Measurements from ENCODE around the gene WNK2.

The WNK2 gene

GRCh38 chr9:93204470-93205043 is 20.6 kb downstream of the WNK2 start:
- TF ChIP-seq PAX5 (IDR thresholded peaks at IDR 0.05; ENCODE audit: insufficient read depth, low read length, severe bottlenecking) (no peak), SPI1 (IDR thresholded peaks at IDR 0.05; ENCODE audit: low read depth, low read length) (no peak), TAF1 (IDR thresholded peaks at IDR 0.05; ENCODE audit: low read depth, low read length) (no peak), POLR2A (IDR thresholded peaks at IDR 0.05; ENCODE audit: low read depth, low read length) (no peak), POLR2AphosphoS5 (IDR thresholded peaks at IDR 0.05; ENCODE audit: low read depth, low read length) (no peak), POU2F2 (IDR thresholded peaks at IDR 0.05; ENCODE audit: low read depth, low read length) (no peak)
- DNase-seq (ENCODE audit: insufficient read length, low spot score) (no peak), FAIRE-seq (no peak)

- FAIRE-seq: no peak
- DNase-seq (ENCODE audit: insufficient read length, low spot score): no peak
- TF ChIP-seq POU2F2 (IDR thresholded peaks at IDR 0.05; ENCODE audit: low read depth, low read length) (no peak), POLR2AphosphoS5 (IDR thresholded peaks at IDR 0.05; ENCODE audit: low read depth, low read length) (no peak), PAX5 (IDR thresholded peaks at IDR 0.05; ENCODE audit: insufficient read depth, low read length, severe bottlenecking) (no peak), SPI1 (IDR thresholded peaks at IDR 0.05; ENCODE audit: low read depth, low read length) (no peak), TAF1 (IDR thresholded peaks at IDR 0.05; ENCODE audit: low read depth, low read length) (no peak)
Measured at GRCh38 chr9:93205045-93205768, 21.3 kb downstream of the WNK2 start.

- TF ChIP-seq PAX5 (IDR thresholded peaks at IDR 0.05; ENCODE audit: insufficient read depth, low read length, severe bottlenecking) (no peak), SPI1 (IDR thresholded peaks at IDR 0.05; ENCODE audit: low read depth, low read length) (no peak), POLR2AphosphoS5 (IDR thresholded peaks at IDR 0.05; ENCODE audit: low read depth, low read length) (no peak), POLR2A (IDR thresholded peaks at IDR 0.05; ENCODE audit: low read depth, low read length) (no peak), POU2F2 (IDR thresholded peaks at IDR 0.05; ENCODE audit: low read depth, low read length) (no peak), TAF1 (IDR thresholded peaks at IDR 0.05; ENCODE audit: low read depth, low read length) (no peak)
- FAIRE-seq: no peak
- DNase-seq (ENCODE audit: insufficient read length, low spot score): no peak
Measured at GRCh38 chr9:93205896-93206575, 22.1 kb downstream of the WNK2 start.

- FAIRE-seq (no peak), DNase-seq (ENCODE audit: insufficient read length, low spot score) (no peak)
Measured at GRCh38 chr9:93206576-93207155, 22.7 kb downstream of the WNK2 start.

GRCh38 chr9:93207326-93207814 is 23.4 kb downstream of the WNK2 start:
- FAIRE-seq: no peak
- DNase-seq (ENCODE audit: insufficient read length, low spot score): no peak
- TF ChIP-seq POLR2A (IDR thresholded peaks at IDR 0.05; ENCODE audit: low read depth, low read length): no peak

More at GRCh38 chr9:93206576-93207155, 22.7 kb downstream of the WNK2 start:
- no peak for TF ChIP-seq POLR2A (IDR thresholded peaks at IDR 0.05; ENCODE audit: low read depth, low read length)
- TF ChIP-seq SPI1 (IDR thresholded peaks at IDR 0.05; ENCODE audit: low read depth, low read length): no peak
- TF ChIP-seq TAF1 (IDR thresholded peaks at IDR 0.05; ENCODE audit: low read depth, low read length): no peak
- no peak for TF ChIP-seq PAX5 (IDR thresholded peaks at IDR 0.05; ENCODE audit: insufficient read depth, low read length, severe bottlenecking)
- no peak for TF ChIP-seq POLR2AphosphoS5 (IDR thresholded peaks at IDR 0.05; ENCODE audit: low read depth, low read length)
- TF ChIP-seq POU2F2 (IDR thresholded peaks at IDR 0.05; ENCODE audit: low read depth, low read length): no peak

- TF ChIP-seq SPI1 (IDR thresholded peaks at IDR 0.05; ENCODE audit: low read depth, low read length): no peak
- TF ChIP-seq POU2F2 (IDR thresholded peaks at IDR 0.05; ENCODE audit: low read depth, low read length): no peak
- no peak for TF ChIP-seq POLR2AphosphoS5 (IDR thresholded peaks at IDR 0.05; ENCODE audit: low read depth, low read length)
- TF ChIP-seq POLR2A (IDR thresholded peaks at IDR 0.05; ENCODE audit: low read depth, low read length): no peak
- TF ChIP-seq PAX5 (IDR thresholded peaks at IDR 0.05; ENCODE audit: insufficient read depth, low read length, severe bottlenecking): no peak
- no peak for TF ChIP-seq TAF1 (IDR thresholded peaks at IDR 0.05; ENCODE audit: low read depth, low read length)
- FAIRE-seq (peak; percentile 81), DNase-seq (ENCODE audit: insufficient read length, low spot score) (no peak)
Measured at GRCh38 chr9:93207860-93208734, 24.2 kb downstream of the WNK2 start.

GRCh38 chr9:93209097-93209496 is 25.2 kb downstream of the WNK2 start:
- FAIRE-seq: no peak
- TF ChIP-seq POLR2A (IDR thresholded peaks at IDR 0.05; ENCODE audit: low read depth, low read length) (no peak), TAF1 (IDR thresholded peaks at IDR 0.05; ENCODE audit: low read depth, low read length) (no peak), SPI1 (IDR thresholded peaks at IDR 0.05; ENCODE audit: low read depth, low read length) (no peak), POU2F2 (IDR thresholded peaks at IDR 0.05; ENCODE audit: low read depth, low read length) (no peak)

GRCh38 chr9:93209576-93210323 is 25.8 kb downstream of the WNK2 start:
- no peak for FAIRE-seq

More at GRCh38 chr9:93209097-93209496, 25.2 kb downstream of the WNK2 start:
- DNase-seq (ENCODE audit: insufficient read length, low spot score): no peak

More at GRCh38 chr9:93209576-93210323, 25.8 kb downstream of the WNK2 start:
- no peak for DNase-seq (ENCODE audit: insufficient read length, low spot score)
- TF ChIP-seq POLR2AphosphoS5 (IDR thresholded peaks at IDR 0.05; ENCODE audit: low read depth, low read length) (no peak), POU2F2 (IDR thresholded peaks at IDR 0.05; ENCODE audit: low read depth, low read length) (no peak), SPI1 (IDR thresholded peaks at IDR 0.05; ENCODE audit: low read depth, low read length) (no peak), TAF1 (IDR thresholded peaks at IDR 0.05; ENCODE audit: low read depth, low read length) (no peak), POLR2A (IDR thresholded peaks at IDR 0.05; ENCODE audit: low read depth, low read length) (no peak), PAX5 (IDR thresholded peaks at IDR 0.05; ENCODE audit: insufficient read depth, low read length, severe bottlenecking) (no peak)
